ENCODE measurements around the gene TMEM60. TPM values are rescaled to one million over a fixed set of nuclear protein-coding genes. Genes with fewer than 3 reads are reported as not detected.

Gene TMEM60
- total and polyA plus RNA-seq, 2 of the 8 experiments (the other 6 are each of a cell fraction or from before 2014, with no cell fraction given) = 22.1 to 29.2 TPM

DNA sequence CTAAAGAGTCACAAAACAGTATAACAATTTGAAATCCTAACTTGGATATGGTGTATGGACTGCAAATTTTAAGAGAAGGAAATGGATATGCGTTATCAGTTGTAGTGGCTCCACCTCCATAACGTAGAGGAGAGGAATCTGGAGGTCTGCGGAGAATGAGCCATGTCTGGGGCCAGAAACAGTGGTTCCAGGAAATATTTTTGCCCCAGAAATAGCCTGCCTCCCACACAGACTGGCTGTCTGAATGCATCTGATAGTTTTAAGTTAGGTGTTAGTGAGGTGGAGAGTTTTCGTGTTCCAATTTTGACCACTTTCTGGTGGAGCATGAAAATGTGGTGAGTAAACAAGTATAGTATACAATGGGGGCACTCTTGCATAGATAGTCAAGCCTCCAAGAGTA is 1.9 kb upstream of the TMEM60 start:
- Histone ChIP-seq H2BK5ac (ENCODE audit: low read depth, low read length) (no peak overlapping the region), H4K91ac (replicated peaks; ENCODE audit: insufficient read length, low read length) (no peak overlapping the region), H3K27me3 (replicated peaks in 1 of 4; ENCODE audit: control insufficient read depth in 3 of 4, extremely low read depth in 1 of 4, insufficient read depth in 3 of 4, low read length in 3 of 4) (no peaks in the 10 kb centered on the region), H4K8ac (ENCODE audit: extremely low read depth, insufficient read depth, low read length) (no peak overlapping the region), H3K18ac (ENCODE audit: extremely low read depth, low read length) (no peak overlapping the region), H3K4ac (replicated peaks; ENCODE audit: insufficient read length, low read depth, low read length) (no peak overlapping the region), H3K9me3 (ENCODE audit: insufficient read depth in 2 of 2, low read depth in 1 of 2, low read length in 1 of 2) (no peaks in the 10 kb centered on the region), H3K14ac (ENCODE audit: insufficient read length) (no peak overlapping the region), H3K27ac (ENCODE audit: low read depth, low read length) (no peak overlapping the region), H2BK120ac (replicated peaks; ENCODE audit: low read depth, low read length) (no peak overlapping the region), H4K20me1 (replicated peaks in 1 of 2; ENCODE audit: control insufficient read depth in 1 of 2, insufficient read depth in 2 of 2, low read length in 2 of 2) (peaks cover 0 to 2% of the 10 kb centered on the region in 2 experiments), H3K4me3 (ENCODE audit: extremely low read depth in 1 of 4, insufficient read depth in 2 of 4, low read depth in 3 of 4, low read length in 4 of 4) (peak overlapping the region in 1 of 4 experiments; percentile 81; a peak in 2 of 8 replicates), H2AFZ (ENCODE audit: low read length) (no peak overlapping the region), H3K79me2 (ENCODE audit: control insufficient read depth in 1 of 2, insufficient read depth in 2 of 2, low read length in 2 of 2) (peaks cover 0 to 50% of the 10 kb centered on the region in 2 experiments; a peak in 2 of 4 replicates), H2BK15ac (ENCODE audit: low read length) (no peak overlapping the region), H3K56ac (replicated peaks; ENCODE audit: insufficient read length, low read depth, low read length) (no peak overlapping the region), H2AK5ac (ENCODE audit: low read depth, low read length) (no peak overlapping the region), H3K9ac (replicated peaks in 1 of 4; ENCODE audit: extremely low read depth in 1 of 4, low read depth in 3 of 4, low read length in 3 of 4) (no peak overlapping the region), H3K79me1 (ENCODE audit: low read depth, low read length) (0 out of 2 replicates have a peak, but pooled peaks cover 3% of the 10 kb centered on the region), H3K4me2 (ENCODE audit: insufficient read depth in 1 of 2, low read depth in 2 of 2, low read length in 2 of 2) (peak overlapping the region; percentile 83 to 94), H2BK20ac (ENCODE audit: low read length) (no peak overlapping the region), H4K5ac (ENCODE audit: insufficient read length, low read depth, low read length) (no peak overlapping the region), H3K4me1 (replicated peaks in 1 of 4; ENCODE audit: control insufficient read depth in 3 of 4, insufficient read depth in 4 of 4, low read length in 3 of 4) (peaks cover 0 to 2% (median 2%) of the 10 kb centered on the region in 4 experiments; a peak in 3 of 7 replicates), H3K23me2 (ENCODE audit: low read depth, low read length) (peaks cover 3% of the 10 kb centered on the region), H3K23ac (ENCODE audit: insufficient read length) (no peak overlapping the region), H3K36me3 (ENCODE audit: control insufficient read depth in 2 of 4, insufficient read depth in 4 of 4, low read length in 3 of 4) (no peaks in the 10 kb centered on the region), H2BK12ac (ENCODE audit: low read depth, low read length) (no peak overlapping the region)
- FAIRE-seq = no peak
- WGBS, 2 experiments (ENCODE audit: extremely low coverage in 1 of 2, insufficient coverage in 1 of 2, insufficient read length in 1 of 2, insufficient replicate concordance in 2 of 2, low coverage in 1 of 2, low lambda C conversion rate in 2 of 2, missing lambda C conversion rate in 1 of 2) = 77% methylated on average over 4 of the region's 4 CpGs; no CpG with 5 or more reads in 1 of the 2 experiments
- DNase-seq (ENCODE audit: low read depth in 1 of 2, low spot score in 2 of 2) = no peak
- TF ChIP-seq CBX5 (IDR thresholded peaks at IDR 0.05; ENCODE audit: low read depth, low read length) = no peak
- POLR2A ChIA-PET (ENCODE audit: partially characterized antibody) = no interaction called here
- CTCF ChIA-PET (ENCODE audit: partially characterized antibody) = no interaction called here
